ENCODE measurements around the gene SEMA5A. TPM values are rescaled to one million over a fixed set of nuclear protein-coding genes. Genes with fewer than 3 reads are reported as not detected.

The SEMA5A gene
- polyA plus RNA-seq, 1 of the 3 experiments (the other 2 are of a cell fraction), result 0.58 TPM

GRCh38 chr5:9507974-9508373, 37.9 kb downstream of the SEMA5A start:
- Histone ChIP-seq H3K9ac (no peak overlapping the region), H3K4me1 (ENCODE audit: control insufficient read depth in 1 of 2, insufficient read depth in 2 of 2, low read depth in 1 of 2, low read length in 1 of 2) (no peaks in the 10 kb centered on the region), H3K9me3 (no peaks in the 10 kb centered on the region), H3K4me2 (no peak overlapping the region), H4K20me1 (ENCODE audit: insufficient read depth) (no peaks in the 10 kb centered on the region), H2AFZ (ENCODE audit: low read depth) (no peak overlapping the region), H3K9me2 (no peaks in the 10 kb centered on the region), H3F3A (replicated peaks; ENCODE audit: insufficient read depth) (no peaks in the 10 kb centered on the region), H3K79me2 (ENCODE audit: insufficient read depth) (no peaks in the 10 kb centered on the region), H3K27ac (ENCODE audit: low read depth in 2 of 2, low read length in 1 of 2) (no peak overlapping the region), H3K36me3 (replicated peaks in 1 of 2; ENCODE audit: control insufficient read depth in 1 of 2, insufficient read depth in 2 of 2, low read length in 1 of 2) (no peaks in the 10 kb centered on the region), H3K4me3 (ENCODE audit: low read depth in 2 of 2, low read length in 1 of 2) (no peak overlapping the region), H3K27me3 (ENCODE audit: insufficient read depth) (no peaks in the 10 kb centered on the region)
- TF ChIP-seq MAX (IDR thresholded peaks at IDR 0.05; ENCODE audit: low read depth), result no peak
- no peak for TF ChIP-seq EZH2phosphoT487 (IDR thresholded peaks at IDR 0.05; ENCODE audit: borderline replicate concordance, low read depth)
- TF ChIP-seq SIN3A (IDR thresholded peaks at IDR 0.05; ENCODE audit: borderline replicate concordance, low read depth, low read length), result no peak
- no peak for TF ChIP-seq TCF12 (IDR thresholded peaks at IDR 0.05)
- no peak for TF ChIP-seq CHD2 (IDR thresholded peaks at IDR 0.05; ENCODE audit: low read length, partially characterized antibody)
- TF ChIP-seq SMC3 (IDR thresholded peaks at IDR 0.05; ENCODE audit: low read depth, low read length), result no peak
- TF ChIP-seq FOXM1 (IDR thresholded peaks at IDR 0.05; ENCODE audit: low read depth), result no peak
- no peak for TF ChIP-seq GABPA (IDR thresholded peaks at IDR 0.05; ENCODE audit: low read depth)
- CTCF ChIA-PET, result no interaction called here
- 69% methylated on average over 6 of the region's 6 CpGs for WGBS (ENCODE audit: low lambda C conversion rate)
- POLR2A ChIA-PET, result no interaction called here
- no peak for DNase-seq

GRCh38 chr5:9505225-9505624, 40.6 kb downstream of the SEMA5A start:
- Histone ChIP-seq H3K79me2 (ENCODE audit: insufficient read depth) (no peaks in the 10 kb centered on the region), H2AFZ (ENCODE audit: low read depth) (no peak overlapping the region), H3K9me3 (no peaks in the 10 kb centered on the region), H3F3A (replicated peaks; ENCODE audit: insufficient read depth) (no peaks in the 10 kb centered on the region), H3K4me1 (ENCODE audit: control insufficient read depth in 1 of 2, insufficient read depth in 2 of 2, low read depth in 1 of 2, low read length in 1 of 2) (peaks cover 0 to 2% of the 10 kb centered on the region in 2 experiments; a peak in 1 of 4 replicates), H3K36me3 (replicated peaks in 1 of 2; ENCODE audit: control insufficient read depth in 1 of 2, insufficient read depth in 2 of 2, low read length in 1 of 2) (no peaks in the 10 kb centered on the region), H3K27ac (ENCODE audit: low read depth in 2 of 2, low read length in 1 of 2) (no peak overlapping the region), H3K4me2 (no peak overlapping the region), H3K27me3 (ENCODE audit: insufficient read depth) (no peaks in the 10 kb centered on the region), H3K9ac (no peak overlapping the region), H3K4me3 (ENCODE audit: low read depth in 2 of 2, low read length in 1 of 2) (no peak overlapping the region), H4K20me1 (ENCODE audit: insufficient read depth) (no peaks in the 10 kb centered on the region), H3K9me2 (no peaks in the 10 kb centered on the region)
- CTCF ChIA-PET, result no interaction called here
- POLR2A ChIA-PET, result no interaction called here
- 65% methylated on average over 2 of the region's 2 CpGs for WGBS (ENCODE audit: low lambda C conversion rate)
- no peak for DNase-seq
- TF ChIP-seq ELF1 (IDR thresholded peaks at IDR 0.05) (no peak), REST (IDR thresholded peaks at IDR 0.05; ENCODE audit: low read depth, low read length) (no peak), RFX5 (IDR thresholded peaks at IDR 0.05; ENCODE audit: low read length) (no peak), SIN3A (IDR thresholded peaks at IDR 0.05; ENCODE audit: borderline replicate concordance, low read depth, low read length) (no peak), SMC3 (IDR thresholded peaks at IDR 0.05; ENCODE audit: low read depth, low read length) (no peak), TAF1 (IDR thresholded peaks at IDR 0.05; ENCODE audit: borderline replicate concordance, low read depth, low read length) (no peak), POLR2AphosphoS5 (IDR thresholded peaks at IDR 0.05; ENCODE audit: low read depth, low read length) (no peak), CHD2 (IDR thresholded peaks at IDR 0.05; ENCODE audit: low read length, partially characterized antibody) (no peak), RCOR1 (IDR thresholded peaks at IDR 0.05; ENCODE audit: low read length) (no peak), FOXM1 (IDR thresholded peaks at IDR 0.05; ENCODE audit: low read depth) (no peak), EP300 (IDR thresholded peaks at IDR 0.05; ENCODE audit: borderline replicate concordance in 1 of 2, low read depth in 1 of 2, low read length in 1 of 2) (no peak), MXI1 (IDR thresholded peaks at IDR 0.05; ENCODE audit: low read depth, low read length) (no peak), NFIC (IDR thresholded peaks at IDR 0.05; ENCODE audit: borderline replicate concordance) (no peak), CTCF (IDR thresholded peaks at IDR 0.05) (no peak), USF2 (IDR thresholded peaks at IDR 0.05; ENCODE audit: borderline replicate concordance, low read depth, low read length) (no peak), PBX3 (IDR thresholded peaks at IDR 0.05) (no peak)
